Ovary (tissue), 9 donors: ENCODE results near the gene HCFC2. TPM values are rescaled to one million over a fixed set of nuclear protein-coding genes. Genes with fewer than 3 reads are reported as not detected.

ENCODE experiments used
- DNase-seq, 5 donors: peaks; one replicate each; pipeline ENCODE4 v3.0.0-alpha.2; 2019 to 2020
- H3K27ac ChIP-seq, 2 donors: fragments of 200-600 bp; one replicate each; pipeline versions ENCODE4 v1.5.1 to v1.8.0; 2019 to 2022
- H3K27me3 ChIP-seq: fragments of 200-600 bp; one replicate; pipeline ENCODE4 v1.8.0; 2022
- H3K36me3 ChIP-seq: fragments of 200-600 bp; sonication (generic); one replicate; pipeline ENCODE4 v1.5.1; 2019
- H3K4me1 ChIP-seq: one replicate; pipeline ENCODE4 v1.8.1; 2013; ENCODE audit warnings: mild to moderate bottlenecking, moderate library complexity; ENCODE audit not compliant: insufficient read depth
- H3K4me3 ChIP-seq: fragments of 200-600 bp; sonication (generic); one replicate; pipeline ENCODE4 v1.5.1; 2017
- H3K9me3 ChIP-seq, 2 donors: fragments of 200-600 bp in 1 of 2; sonication (generic) in 1 of 2; one replicate each; pipeline versions ENCODE4 v1.5.1 to v1.8.1; 2013 to 2019; ENCODE audit warnings: mild to moderate bottlenecking in 1 of 2, moderate library complexity in 1 of 2
- EP300 ChIP-seq: sonication (generic); formaldehyde crosslinking; IDR thresholded peaks from one replicate; pipeline ENCODE4 v1.6.1; 2017; ENCODE audit warnings: antibody characterized with exemption
- POLR2A ChIP-seq: fragments of 450-650 bp; IDR thresholded peaks from one replicate; pipeline ENCODE4 v1.6.1; 2017; ENCODE audit warnings: antibody characterized with exemption, mild to moderate bottlenecking, moderate library complexity
- WGBS, 3 donors: extraction: QIAGEN DNeasy Blood & Tissue Kit in 1 of 3; methylation state at CpG; one replicate each; pipeline versions ENCODE4 v1.1.5 to v1.1.7; 2013 to 2017; 5-methylcytosine and 5-hydroxymethylcytosine counted together
- intact Hi-C, 4 donors: fragments of 100-400 bp; cut with DNase I; formaldehyde crosslinking; loops; one replicate each; pipeline versions ENCODE4 v1.11.0 to v1.15.1; 2022 to 2023
- polyA plus RNA-seq, 2 donors: library from polyadenylated mRNA; stranded (reverse); fragments of 200-250 nt in 1 of 2; fragments of 350-450 nt in 1 of 2; fragmentation: Illumina TruSeq in 1 of 2; extraction: RNeasy Lipid Tissue Mini Kit (QIAGEN cat#74804) in 1 of 2; gene quantifications; one replicate each; pipeline ENCODE4 v1.2.3, GENCODE V29; 2013 to 2014
- total RNA-seq, 7 donors: library from RNA; depleted of rRNA in 2 of 7; stranded (reverse); fragments of >200 nt in 2 of 7; fragmentation: NEBNext Ultra II Directional in 3 of 7; extraction: Animal tissue kit (Norgen Biotek cat#: 25700) in 3 of 7; gene quantifications; one replicate each; pipeline versions ENCODE4 v1.1.0 to v1.2.4, GENCODE V29; 2016 to 2023
- TF ChIP-seq, protein P1 (sequence below), 3 donors: fragments of 450-650 bp in 2 of 3; fragments of 200-600 bp in 1 of 3; IDR thresholded peaks; one replicate each; pipeline versions ENCODE4 v1.5.1 to v1.8.0; 2016 to 2022; ENCODE audit warnings: antibody characterized with exemption in 3 of 3, mild to moderate bottlenecking in 1 of 3
- donor health status: DM: no; HTN: no; CAD: no; lungs with moderate emphysema.
- donor health status: DM: no; HTN: no; CAD: no.
- donor health status: Bipolar disorder and iron deficiency.
- donor health status: DM: yes; HTN: yes; CAD: no.
- donor health status: DM: no; HTN: no; CAD: no.
- donor health status: DM: yes; HTN: yes; CAD: no.

HCFC2 gene
- total and polyA plus RNA-seq, 9 donors, result 8.8 to 24.6 (median 20.7) TPM

DNA sequence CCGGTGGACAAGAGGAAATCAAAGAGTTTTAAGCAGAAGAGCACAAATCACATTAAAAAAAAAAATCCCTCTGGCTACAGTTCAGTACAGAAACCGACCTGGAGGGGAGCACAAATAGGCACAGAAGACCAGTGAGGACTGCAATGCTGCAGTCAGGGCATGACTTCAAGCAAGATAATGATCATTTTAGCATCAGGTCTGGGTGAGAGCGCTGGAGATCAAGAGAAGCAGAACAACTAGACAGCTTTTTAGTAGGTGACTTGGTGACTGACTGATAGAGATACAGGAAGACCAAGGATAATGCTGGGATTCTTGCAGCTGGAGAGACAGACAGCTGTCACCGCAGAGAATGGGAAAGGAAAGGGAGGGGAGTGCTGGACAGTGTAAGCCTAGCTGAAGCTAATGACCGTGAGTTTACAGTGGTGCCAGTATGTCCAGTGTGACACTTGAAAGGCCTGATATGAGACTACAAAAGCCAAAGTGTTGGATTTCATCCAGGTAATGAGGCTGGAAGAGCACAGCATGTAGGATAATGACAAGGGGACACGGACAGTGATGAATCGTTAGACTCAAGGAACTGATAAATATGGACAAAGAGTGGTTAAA lies 68.1 kb downstream of the HCFC2 start:
- H3K36me3 ChIP-seq, result no peaks in the 10 kb centered on the region
- peaks cover 8% of the 10 kb centered on the region for H3K4me1 ChIP-seq
- H3K9me3 ChIP-seq, result no peaks in the 10 kb centered on the region
- no peak overlapping the region for H3K4me3 ChIP-seq
- TF ChIP-seq POLR2A (no peak), EP300 (no peak)
- TF ChIP-seq, protein P1, sequence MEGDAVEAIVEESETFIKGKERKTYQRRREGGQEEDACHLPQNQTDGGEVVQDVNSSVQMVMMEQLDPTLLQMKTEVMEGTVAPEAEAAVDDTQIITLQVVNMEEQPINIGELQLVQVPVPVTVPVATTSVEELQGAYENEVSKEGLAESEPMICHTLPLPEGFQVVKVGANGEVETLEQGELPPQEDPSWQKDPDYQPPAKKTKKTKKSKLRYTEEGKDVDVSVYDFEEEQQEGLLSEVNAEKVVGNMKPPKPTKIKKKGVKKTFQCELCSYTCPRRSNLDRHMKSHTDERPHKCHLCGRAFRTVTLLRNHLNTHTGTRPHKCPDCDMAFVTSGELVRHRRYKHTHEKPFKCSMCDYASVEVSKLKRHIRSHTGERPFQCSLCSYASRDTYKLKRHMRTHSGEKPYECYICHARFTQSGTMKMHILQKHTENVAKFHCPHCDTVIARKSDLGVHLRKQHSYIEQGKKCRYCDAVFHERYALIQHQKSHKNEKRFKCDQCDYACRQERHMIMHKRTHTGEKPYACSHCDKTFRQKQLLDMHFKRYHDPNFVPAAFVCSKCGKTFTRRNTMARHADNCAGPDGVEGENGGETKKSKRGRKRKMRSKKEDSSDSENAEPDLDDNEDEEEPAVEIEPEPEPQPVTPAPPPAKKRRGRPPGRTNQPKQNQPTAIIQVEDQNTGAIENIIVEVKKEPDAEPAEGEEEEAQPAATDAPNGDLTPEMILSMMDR (IDR thresholded peaks at IDR 0.05), result no peak
- intact Hi-C loops, result no loop called here
- WGBS, 3 donors, result 84 to 86% (median 86%) methylated on average over 7 of the region's 7 CpGs
- no peak for DNase-seq
- no peaks in the 10 kb centered on the region for H3K27me3 ChIP-seq
- H3K27ac ChIP-seq, result no peak overlapping the region

DNA sequence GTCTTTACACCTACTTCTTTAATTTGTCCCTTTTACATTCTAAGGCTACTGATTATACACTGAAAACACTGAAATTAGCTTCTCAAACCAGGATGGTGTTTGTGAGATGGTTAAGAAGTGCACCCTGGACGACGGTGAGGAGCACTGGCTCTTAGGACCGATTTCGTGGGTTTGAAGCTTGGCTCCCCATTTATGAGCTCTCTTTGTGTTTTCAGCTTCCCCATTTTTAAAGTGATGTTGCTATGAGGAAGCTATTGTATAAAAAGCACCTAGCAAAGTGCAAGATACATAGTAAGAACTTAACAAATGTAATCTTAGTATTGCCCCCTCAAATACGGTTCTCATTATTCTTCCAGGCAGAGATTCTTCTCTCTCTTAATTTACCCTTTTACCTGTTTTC lies 69.0 kb downstream of the HCFC2 start:
- DNase-seq, result no peak
- H3K9me3 ChIP-seq, result no peaks in the 10 kb centered on the region
- TF ChIP-seq, protein P1 (IDR thresholded peaks at IDR 0.05), result no peak
- peaks cover 8% of the 10 kb centered on the region for H3K4me1 ChIP-seq
- H3K27me3 ChIP-seq, result no peaks in the 10 kb centered on the region
- H3K36me3 ChIP-seq, result no peaks in the 10 kb centered on the region
- H3K4me3 ChIP-seq, result no peak overlapping the region
- no peak overlapping the region for H3K27ac ChIP-seq
- intact Hi-C loops, result no loop called here
- 89 to 92% (median 89%) methylated on average over 5 of the region's 5 CpGs for WGBS, 3 donors

DNA sequence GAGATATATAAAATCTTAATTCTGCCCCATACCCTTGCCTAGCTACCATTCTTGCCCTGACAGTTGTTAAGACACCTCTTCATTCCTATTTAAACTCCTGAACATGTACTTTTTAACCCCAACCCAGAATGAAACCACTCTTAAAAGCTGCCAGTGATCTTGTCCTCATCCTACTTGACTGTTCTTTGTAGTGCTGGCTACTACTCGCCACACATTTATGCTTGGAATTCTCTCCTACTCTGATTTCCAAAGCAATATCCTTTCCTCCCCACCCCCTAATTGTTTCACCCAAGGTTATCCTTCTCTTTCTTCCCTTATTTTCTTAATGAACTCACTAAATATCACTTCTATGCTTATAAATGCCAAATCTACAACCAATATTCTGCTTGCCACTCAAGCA lies 69.5 kb downstream of the HCFC2 start:
- intact Hi-C loops, result no loop called here
- no peaks in the 10 kb centered on the region for H3K9me3 ChIP-seq
- peaks cover 11% of the 10 kb centered on the region for H3K4me1 ChIP-seq
- no peaks in the 10 kb centered on the region for H3K36me3 ChIP-seq
- no peak for DNase-seq
- TF ChIP-seq, protein P1 (IDR thresholded peaks at IDR 0.05), result no peak
- TF ChIP-seq EP300 (no peak), POLR2A (no peak)
- no peak overlapping the region for H3K27ac ChIP-seq
- H3K27me3 ChIP-seq, result no peaks in the 10 kb centered on the region
- 63 to 92% (median 73%) methylated on average over 1 of the region's 1 CpG for WGBS, 3 donors
- H3K4me3 ChIP-seq, result no peak overlapping the region

DNA sequence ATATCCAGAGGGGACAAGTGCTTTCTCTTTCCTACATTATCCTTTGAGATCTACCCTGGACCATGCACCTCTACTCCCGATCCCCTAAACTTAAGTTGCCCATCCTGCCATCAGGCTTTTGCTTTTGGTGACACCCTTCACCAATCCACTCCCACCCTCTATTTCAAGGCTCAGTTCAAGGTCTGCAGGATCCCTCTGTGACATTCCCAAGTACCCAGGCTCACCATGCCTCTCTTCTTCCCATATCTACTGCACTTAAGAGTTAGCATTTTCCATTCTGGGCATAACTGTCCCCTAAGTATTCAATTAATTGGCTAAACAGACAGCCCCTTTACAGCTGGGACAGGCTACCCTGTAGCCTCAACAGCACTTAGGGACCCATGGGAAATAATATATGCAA lies 70.6 kb downstream of the HCFC2 start:
- Histone ChIP-seq H3K4me3 (no peak overlapping the region), H3K9me3 (no peaks in the 10 kb centered on the region), H3K27me3 (no peaks in the 10 kb centered on the region), H3K36me3 (no peaks in the 10 kb centered on the region), H3K27ac (no peak overlapping the region), H3K4me1 (peaks cover 11% of the 10 kb centered on the region)
- WGBS, 3 donors, result 94 to 100% (median 98%) methylated on average over 1 of the region's 1 CpG
- DNase-seq, result no peak
- TF ChIP-seq, protein P1 (IDR thresholded peaks at IDR 0.05), result no peak
- no peak for TF ChIP-seq EP300
- TF ChIP-seq POLR2A, result no peak
- intact Hi-C loops, result no loop called here
